Endothelial cell of umbilical vein (primary cell): ENCODE results near the gene ZNF614. TPM values are rescaled to one million over a fixed set of nuclear protein-coding genes. Genes with fewer than 3 reads are reported as not detected.

ENCODE experiments used
- BruUV-seq: library from RNA; stranded (reverse); fragments of 400-500 nt; replicated peaks from 2 replicates; lab custom pipeline; 2021; lab: Mats Ljungman, UMichigan
- CTCF ChIA-PET: fragments of 300-600, 350-600 bp; sonication (Branson Sonifier 250); formaldehyde crosslinking; loops from one replicate; lab custom pipeline; 2021; ENCODE audit warnings: antibody characterized with exemption, inconsistent platforms; lab: Charles Lee
- POLR2A ChIA-PET: fragments of 300-600, 350-600 bp; sonication (Branson Sonifier 250); formaldehyde crosslinking; loops from one replicate; lab custom pipeline; 2021; ENCODE audit warnings: antibody characterized with exemption, inconsistent platforms; lab: Charles Lee
- DNase-seq: peaks from one replicate; pipeline ENCODE4 v3.0.0-alpha.2; 2011; ENCODE audit warnings: low read depth, low spot score
- FAIRE-seq: peaks from 2 replicates; lab custom pipeline; 2011; peaks lifted over from hg19 to GRCh38; lab: Jason Lieb, UNC
- H2AFZ ChIP-seq: 2 replicates; pipeline ENCODE4 v1.6.0; 2012; ENCODE audit warnings: low read depth, low read length, control low read depth, inconsistent platforms
- H3K27ac ChIP-seq: 2 replicates; pipeline ENCODE4 v1.5.1; 2011; ENCODE audit warnings: low read depth, mild to moderate bottlenecking, control low read depth, low read length, moderate library complexity; ENCODE audit not compliant: insufficient read depth
- H3K27me3 ChIP-seq, 2 experiments: 2 replicates each; pipeline versions ENCODE4 v1.6.0 to v1.6.1; 2011; ENCODE audit warnings: low read length in 2 of 2, mixed read lengths in 1 of 2; ENCODE audit not compliant: control insufficient read depth in 2 of 2, insufficient read depth in 2 of 2
- H3K36me3 ChIP-seq, 2 experiments: 2 replicates in 1 of 2; 3 replicates in 1 of 2; pipeline ENCODE4 v1.5.1; 2011; ENCODE audit warnings: low read length in 2 of 2, mild to moderate bottlenecking in 1 of 2, moderate library complexity in 1 of 2; ENCODE audit not compliant: control insufficient read depth in 2 of 2, insufficient read depth in 2 of 2; ENCODE audit errors: extremely low read depth in 1 of 2
- H3K4me1 ChIP-seq: 3 replicates; pipeline ENCODE4 v1.5.1; 2011; ENCODE audit warnings: mild to moderate bottlenecking, low read length; ENCODE audit not compliant: control insufficient read depth, insufficient read depth; ENCODE audit errors: extremely low read depth
- H3K4me2 ChIP-seq: 2 replicates; pipeline ENCODE4 v1.6.1; 2011; ENCODE audit warnings: low read length, control low read depth, mixed read lengths; ENCODE audit not compliant: insufficient read depth
- H3K4me3 ChIP-seq, 3 experiments: fragments of 200-600 bp in 1 of 3; sonication (generic), shearing (Covaris generic) in 1 of 3; replicated peaks in 1 of 3; 2 replicates each; pipeline ENCODE4 v1.5.1; 2011 to 2016; ENCODE audit warnings: control low read depth in 3 of 3, low read length in 3 of 3, mild to moderate bottlenecking in 2 of 3, inconsistent platforms in 1 of 3, low read depth in 1 of 3, moderate library complexity in 1 of 3; ENCODE audit not compliant: insufficient read depth in 1 of 3
- H3K79me2 ChIP-seq: 2 replicates; pipeline ENCODE4 v1.6.0; 2012; ENCODE audit warnings: low read length, inconsistent platforms; ENCODE audit not compliant: control insufficient read depth, insufficient read depth
- H3K9ac ChIP-seq: replicated peaks from 2 replicates; pipeline ENCODE3; 2011; ENCODE audit warnings: low read length, control low read depth; ENCODE audit not compliant: insufficient read depth; ENCODE audit errors: extremely low read depth
- H3K9me1 ChIP-seq: replicated peaks from 3 replicates; pipeline ENCODE4 v1.6.0; 2011; ENCODE audit warnings: mild to moderate bottlenecking, low read length; ENCODE audit not compliant: control insufficient read depth, insufficient read depth; ENCODE audit errors: extremely low read depth
- H3K9me3 ChIP-seq: replicated peaks from 2 replicates; pipeline ENCODE4 v1.5.1; 2012; ENCODE audit warnings: low read length, inconsistent platforms; ENCODE audit not compliant: control insufficient read depth, insufficient read depth
- H4K20me1 ChIP-seq: replicated peaks from 2 replicates; pipeline ENCODE3; 2011; ENCODE audit warnings: mild to moderate bottlenecking, low read length; ENCODE audit not compliant: control insufficient read depth, insufficient read depth; ENCODE audit errors: extremely low read depth
- CTCF ChIP-seq, 2 donors: IDR thresholded peaks; 1 replicate in 1 of 2; 2 replicates in 1 of 2; pipeline ENCODE4 v1.5.1; 2011; ENCODE audit warnings: low read length in 2 of 2, mild to moderate bottlenecking in 2 of 2, moderate library complexity in 2 of 2, control low read depth in 1 of 2, inconsistent platforms in 1 of 2, low read depth in 1 of 2; ENCODE audit not compliant: insufficient read depth in 1 of 2; ENCODE audit errors: extremely low read depth in 1 of 2
- EZH2 ChIP-seq: IDR thresholded peaks from 2 replicates; pipeline ENCODE4 v1.6.1; 2012; ENCODE audit warnings: borderline replicate concordance, low read depth, mild to moderate bottlenecking, moderate library complexity, low read length, inconsistent platforms; ENCODE audit not compliant: severe bottlenecking
- FOS ChIP-seq: IDR thresholded peaks from 2 replicates; pipeline ENCODE4 v1.6.1; 2011; ENCODE audit warnings: mild to moderate bottlenecking, low read length, moderate library complexity, borderline replicate concordance; ENCODE audit not compliant: insufficient read depth
- GATA2 ChIP-seq: IDR thresholded peaks from 2 replicates; pipeline ENCODE4 v1.7.0; 2011; ENCODE audit warnings: low read depth, mild to moderate bottlenecking, moderate library complexity, mixed read lengths, low read length; ENCODE audit not compliant: insufficient read length, insufficient read depth
- JUN ChIP-seq: IDR thresholded peaks from 2 replicates; pipeline ENCODE4 v1.6.1; 2011; ENCODE audit warnings: borderline replicate concordance, low read depth; ENCODE audit not compliant: insufficient read length, insufficient read depth
- MAX ChIP-seq: IDR thresholded peaks from 2 replicates; pipeline ENCODE4 v1.6.1; 2011; ENCODE audit not compliant: insufficient read depth, insufficient read length
- MYC ChIP-seq: IDR thresholded peaks from one replicate; pipeline ENCODE4 v1.6.1; 2011; ENCODE audit warnings: mild to moderate bottlenecking, low read depth, low read length
- POLR2A ChIP-seq: IDR thresholded peaks from 2 replicates; pipeline ENCODE4 v1.6.1; 2012; ENCODE audit warnings: low read depth, mild to moderate bottlenecking, control low read depth, low read length
- POLR2AphosphoS5 ChIP-seq: IDR thresholded peaks from 2 replicates; pipeline ENCODE4 v1.6.1; 2012; ENCODE audit warnings: low read depth, mild to moderate bottlenecking, control low read depth, low read length, moderate library complexity; ENCODE audit not compliant: insufficient read depth
- dilution Hi-C: fragments of 300-500 bp; cut with MboI; formaldehyde crosslinking; loops from one replicate; pipeline ENCODE4 v1.15.0; 2019; ENCODE audit warnings: low sequenced_read_pairs; ENCODE audit not compliant: extremely low pct_ligation_motif_present
- intact Hi-C: fragments of 100-400 bp; cut with micrococcal nuclease; formaldehyde crosslinking; loops from one replicate; pipeline ENCODE4 v1.10.0; 2022
- polyA plus RNA-seq, 4 experiments: library from polyadenylated mRNA; depleted of rRNA in 3 of 4; stranded (reverse) in 3 of 4; unstranded in 1 of 4; fragments of >200 nt; gene quantifications; 2 replicates each; pipeline versions ENCODE4 v1.2.1 to v1.2.3, GENCODE V29; 2011 to 2012; ENCODE audit warnings: missing spikeins in 1 of 4
- total RNA-seq: library from RNA; stranded (reverse); gene quantifications from 2 replicates; pipeline ENCODE4 v1.2.3, GENCODE V29; 2021

The ZNF614 gene
- total and polyA plus RNA-seq, 2 donors (not counting 3 experiments of a cell fraction or from before 2014, with no cell fraction given): 2.5 to 7.8 TPM

GRCh38 chr19:52070496-52070895 is 42.3 kb upstream of the ZNF614 start:
- POLR2A ChIA-PET: no interaction called here
- Histone ChIP-seq H4K20me1 (peaks cover 3% of the 10 kb centered on the region), H2AFZ (no peak overlapping the region), H3K27me3 (no peaks in the 10 kb centered on the region), H3K9me1 (no peaks in the 10 kb centered on the region), H3K9me3 (peaks cover 20% of the 10 kb centered on the region), H3K4me2 (no peak overlapping the region), H3K4me3 (no peak overlapping the region), H3K9ac (no peak overlapping the region), H3K36me3 (peaks cover 3 to 25% of the 10 kb centered on the region in 2 experiments), H3K79me2 (peaks cover 4% of the 10 kb centered on the region), H3K4me1 (no peaks in the 10 kb centered on the region), H3K27ac (no peak overlapping the region)
- CTCF ChIA-PET: no interaction called here
- no peak for FAIRE-seq
- intact Hi-C loops: no loop called here
- BruUV-seq: no TSS peak
- no peak for DNase-seq
- dilution Hi-C loops: no loop called here
- no peak for TF ChIP-seq MYC
- TF ChIP-seq CTCF (IDR thresholded peaks at IDR 0.05; ENCODE audit: extremely low read depth in 1 of 2, insufficient read depth in 1 of 2, low read depth in 1 of 2, low read length in 2 of 2): no peak
- TF ChIP-seq FOS: no peak
- no peak for TF ChIP-seq POLR2AphosphoS5
- no peak for TF ChIP-seq JUN
- no peak for TF ChIP-seq MAX
- TF ChIP-seq EZH2: no peak
- no peak for TF ChIP-seq POLR2A
- no peak for TF ChIP-seq GATA2
